HG02870 (cell line): ENCODE measurements around the gene RNF222.
"Not testable (repeated sequence)": the region's sequence is repeated elsewhere in the genome, so short reads cannot be mapped to it uniquely, and the experiment has no call there.

Source experiments
- ATAC-seq: cut with Tn5 transposase; IDR thresholded peaks from one replicate; pipeline ENCODE4 v1.9.1; 2021; ENCODE audit warnings: mild to moderate bottlenecking, moderate library complexity; ENCODE audit not compliant: unreplicated experiment

The RNF222 gene

GRCh38 chr17:8347001-8347400 is 50.6 kb downstream of the RNF222 start:
- ATAC-seq: not testable (repeated sequence)

DNA sequence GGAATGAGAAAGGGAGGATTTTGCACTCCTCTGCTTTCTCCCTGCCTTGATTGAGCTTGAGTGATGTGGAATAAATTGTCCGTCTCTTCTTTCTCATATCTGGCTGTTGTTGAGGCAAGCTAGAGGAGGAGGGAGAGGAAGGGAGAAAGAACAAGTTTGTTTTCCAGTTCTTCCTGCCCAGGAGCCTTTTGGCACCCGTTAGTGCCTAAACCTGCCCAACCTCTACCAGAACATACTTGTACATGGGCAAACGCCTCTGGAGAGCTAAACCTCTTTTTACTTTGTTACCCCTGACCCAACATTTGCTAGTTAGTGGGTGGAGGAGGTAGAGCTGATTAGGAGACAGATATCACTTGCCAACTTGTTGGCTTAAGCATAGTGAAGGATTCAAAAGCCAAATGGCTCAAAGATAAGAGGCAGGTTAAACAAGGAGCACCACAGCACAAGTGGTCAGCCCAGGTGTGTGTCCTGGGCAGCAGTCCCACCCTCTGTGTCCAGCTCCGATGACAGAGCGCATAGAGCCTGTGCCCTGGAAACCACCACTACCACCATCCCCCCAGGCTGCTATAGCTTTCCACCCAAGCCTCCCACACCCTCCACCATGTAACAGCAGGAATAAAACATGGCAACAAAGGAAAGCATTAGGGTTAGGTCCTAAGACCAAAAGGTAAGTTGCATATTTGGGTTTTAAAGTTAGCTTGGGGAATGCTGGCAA is 51.5 kb downstream of the RNF222 start:
- no peak for ATAC-seq

GRCh38 chr17:8345052-8345690 is 52.5 kb downstream of the RNF222 start:
- ATAC-seq: no peak

DNA sequence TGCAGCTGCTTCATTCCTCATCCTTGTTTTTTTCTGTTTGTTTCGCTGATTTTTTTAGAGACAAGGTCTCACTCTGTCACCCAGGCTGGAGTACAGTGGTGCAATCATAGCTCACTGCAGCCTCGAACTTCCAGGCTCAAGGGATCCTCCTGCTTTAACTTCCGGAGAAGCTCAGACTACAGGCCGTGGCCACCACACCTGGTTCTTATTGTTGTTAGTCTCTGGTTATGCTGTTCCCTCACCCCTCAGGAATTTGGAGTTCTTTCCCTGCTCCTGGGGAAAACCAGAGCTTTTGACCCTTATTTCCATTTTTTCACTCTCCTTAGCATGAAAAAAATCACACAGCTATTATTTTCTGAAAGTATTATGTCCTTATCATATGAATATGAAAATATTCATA is 56.2 kb downstream of the RNF222 start:
- ATAC-seq: no peak
